GM18508 (cell line): Measurements from ENCODE around the gene CEP128.
"Not testable (repeated sequence)": the region's sequence is repeated elsewhere in the genome, so short reads cannot be mapped to it uniquely, and the experiment has no call there.

Experiments used
- ATAC-seq: cut with Tn5 transposase; IDR thresholded peaks from one replicate; pipeline ENCODE4 v1.9.1; 2021; ENCODE audit warnings: moderate number of reproducible peaks; ENCODE audit not compliant: insufficient read depth, unreplicated experiment

CEP128 gene

GRCh38 chr14:80954687-80955299 is 13.3 kb upstream of the CEP128 start:
- no peak for ATAC-seq

GRCh38 chr14:80953211-80953610 is 11.7 kb upstream of the CEP128 start:
- ATAC-seq: not testable (repeated sequence)

GRCh38 chr14:80951491-80951890 is 10.0 kb upstream of the CEP128 start:
- no peak for ATAC-seq

GRCh38 chr14:80948291-80948690 is 6.8 kb upstream of the CEP128 start:
- no peak for ATAC-seq

- no peak for ATAC-seq
Measured at GRCh38 chr14:80946797-80947196, 5.3 kb upstream of the CEP128 start.

- ATAC-seq: no peak
Measured at GRCh38 chr14:80946187-80946586, 4.6 kb upstream of the CEP128 start.

GRCh38 chr14:80944861-80945617 is 3.5 kb upstream of the CEP128 start:
- ATAC-seq: no peak

- no peak for ATAC-seq
Measured at GRCh38 chr14:80942191-80942600, 658 bp upstream of the CEP128 start.

- ATAC-seq: peak; percentile 31
Measured at GRCh38 chr14:80940146-80940545, 1.4 kb downstream of the CEP128 start.

- no peak for ATAC-seq
Measured at GRCh38 chr14:80933686-80934085, 7.9 kb downstream of the CEP128 start.

- no peak for ATAC-seq
Measured at GRCh38 chr14:80933282-80933681, 8.3 kb downstream of the CEP128 start.

GRCh38 chr14:80930836-80931389 is 10.6 kb downstream of the CEP128 start:
- peak; percentile 98 for ATAC-seq

- no peak for ATAC-seq
Measured at GRCh38 chr14:80930095-80930494, 11.4 kb downstream of the CEP128 start.

GRCh38 chr14:80927083-80927989 is 14.2 kb downstream of the CEP128 start:
- ATAC-seq: no peak

GRCh38 chr14:80926397-80927082 is 15.0 kb downstream of the CEP128 start:
- no peak for ATAC-seq

GRCh38 chr14:80924365-80925103 is 17.0 kb downstream of the CEP128 start:
- no peak for ATAC-seq

GRCh38 chr14:80923368-80923767 is 18.2 kb downstream of the CEP128 start:
- ATAC-seq: no peak

- no peak for ATAC-seq
Measured at GRCh38 chr14:80919622-80920021, 21.9 kb downstream of the CEP128 start.

- not testable (repeated sequence) for ATAC-seq
Measured at GRCh38 chr14:80912013-80912412, 29.5 kb downstream of the CEP128 start.
